Loucy (cell line): ENCODE results near the gene CTDSP1.

Experiments
- H2AFZ ChIP-seq: fragments of 200-600 bp; sonication (generic); 2 replicates; pipeline ENCODE4 v1.6.0; 2016; ENCODE audit warnings: antibody characterized with exemption, mild to moderate bottlenecking, low read length, moderate library complexity
- H3F3A ChIP-seq: fragments of 200-600 bp; 2 replicates; pipeline ENCODE4 v1.6.0; 2016; ENCODE audit warnings: antibody characterized with exemption, low read depth, mild to moderate bottlenecking
- H3K27me3 ChIP-seq: fragments of 200-600 bp; sonication (generic); 2 replicates; pipeline ENCODE4 v1.6.1; 2014; ENCODE audit warnings: low read length, mild to moderate bottlenecking; ENCODE audit not compliant: insufficient read depth, poor library complexity, severe bottlenecking
- H3K36me3 ChIP-seq: fragments of 200-600 bp; sonication (generic); 2 replicates; pipeline ENCODE4 v1.6.1; 2016; ENCODE audit warnings: low read length; ENCODE audit not compliant: insufficient read depth
- H3K4me1 ChIP-seq: fragments of 200-600 bp; sonication (generic); 2 replicates; pipeline ENCODE4 v1.5.1; 2014; ENCODE audit warnings: low read length, mild to moderate bottlenecking; ENCODE audit not compliant: insufficient read depth, poor library complexity, severe bottlenecking
- H3K4me2 ChIP-seq: fragments of 200-600 bp; sonication (generic); 2 replicates; pipeline ENCODE4 v1.6.0; 2014; ENCODE audit warnings: antibody characterized with exemption, low read length, low read depth, mild to moderate bottlenecking; ENCODE audit not compliant: poor library complexity, severe bottlenecking
- H3K4me3 ChIP-seq: fragments of 200-600 bp; sonication (generic); 2 replicates; pipeline ENCODE4 v1.5.1; 2014; ENCODE audit warnings: low read length, mild to moderate bottlenecking, mixed read lengths; ENCODE audit not compliant: poor library complexity, severe bottlenecking
- H3K79me2 ChIP-seq: fragments of 200-600 bp; sonication (generic); 2 replicates; pipeline ENCODE4 v1.6.1; 2014; ENCODE audit warnings: low read length; ENCODE audit not compliant: insufficient read depth
- H3K9ac ChIP-seq: fragments of 200-600 bp; sonication (generic); 2 replicates; pipeline ENCODE4 v1.6.0; 2014; ENCODE audit warnings: mild to moderate bottlenecking, low read depth, low read length, moderate library complexity; ENCODE audit not compliant: poor library complexity, severe bottlenecking
- H3K9me2 ChIP-seq: fragments of 200-600 bp; sonication (generic); replicated peaks from 2 replicates; pipeline ENCODE4 v1.6.1; 2016; ENCODE audit warnings: low read depth, low read length, mixed read lengths
- H3K9me3 ChIP-seq: fragments of 200-600 bp; sonication (generic); 2 replicates; pipeline ENCODE4 v1.6.1; 2014; ENCODE audit warnings: mild to moderate bottlenecking, antibody characterized with exemption, low read length, low read depth; ENCODE audit not compliant: insufficient read depth
- H4K20me1 ChIP-seq: fragments of 200-600 bp; sonication (generic); 2 replicates; pipeline ENCODE4 v1.6.0; 2014; ENCODE audit warnings: antibody characterized with exemption, low read length, mild to moderate bottlenecking; ENCODE audit not compliant: insufficient read depth, poor library complexity, severe bottlenecking
- EZH2phosphoT487 ChIP-seq: fragments of 200-600 bp; IDR thresholded peaks from 2 replicates; pipeline ENCODE4 v1.6.1; 2018; ENCODE audit warnings: antibody characterized with exemption, mild to moderate bottlenecking, moderate library complexity, borderline replicate concordance
- TF ChIP-seq, protein P1 (sequence below): fragments of 200-600 bp; sonication (generic); conservative IDR thresholded peaks from 2 replicates; pipeline ENCODE4 v1.5.1; 2014; ENCODE audit warnings: mild to moderate bottlenecking, antibody characterized with exemption, low read length

Gene CTDSP1

DNA sequence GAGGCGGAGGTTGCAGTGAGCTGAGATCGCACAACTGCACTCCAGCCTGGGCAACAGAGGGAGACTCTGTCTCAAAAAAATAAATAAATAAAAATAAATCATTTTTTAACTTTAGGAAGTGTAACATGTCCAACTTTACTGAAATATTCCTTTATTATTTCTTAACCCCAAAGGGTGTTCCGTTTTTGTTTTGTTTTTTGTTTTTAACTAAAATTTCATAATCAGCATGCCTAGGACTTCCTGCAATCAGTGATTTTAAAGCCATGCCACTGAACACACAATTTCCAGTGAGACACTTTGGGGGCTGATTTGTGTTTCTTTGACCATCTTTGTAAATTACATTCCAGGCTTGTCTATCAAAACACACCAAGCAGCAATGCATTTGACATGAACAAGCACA, 35.9 kb upstream of the CTDSP1 start:
- no peak overlapping the region for H3K4me2 ChIP-seq
- no peaks in the 10 kb centered on the region for H3K79me2 ChIP-seq

DNA sequence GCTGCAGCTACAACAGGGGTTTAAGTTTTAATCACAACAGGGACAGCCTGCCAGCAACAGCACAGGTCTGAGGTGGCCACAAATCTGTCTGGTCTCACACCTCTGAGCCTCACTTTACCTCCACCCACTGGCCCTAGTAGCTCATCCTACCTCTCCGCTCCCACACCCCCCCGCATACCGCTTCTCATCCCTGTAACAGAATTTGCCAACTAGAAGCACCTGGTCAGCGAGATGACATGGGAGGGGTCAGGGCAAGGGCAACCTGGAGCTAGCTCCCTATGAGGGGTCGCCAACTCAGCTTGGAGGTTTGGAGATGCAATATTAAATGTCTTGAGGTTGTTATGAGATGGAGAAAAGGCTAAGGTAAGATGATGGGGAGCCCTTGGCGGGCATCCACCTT, 35.5 kb upstream of the CTDSP1 start:
- TF ChIP-seq, protein P1, sequence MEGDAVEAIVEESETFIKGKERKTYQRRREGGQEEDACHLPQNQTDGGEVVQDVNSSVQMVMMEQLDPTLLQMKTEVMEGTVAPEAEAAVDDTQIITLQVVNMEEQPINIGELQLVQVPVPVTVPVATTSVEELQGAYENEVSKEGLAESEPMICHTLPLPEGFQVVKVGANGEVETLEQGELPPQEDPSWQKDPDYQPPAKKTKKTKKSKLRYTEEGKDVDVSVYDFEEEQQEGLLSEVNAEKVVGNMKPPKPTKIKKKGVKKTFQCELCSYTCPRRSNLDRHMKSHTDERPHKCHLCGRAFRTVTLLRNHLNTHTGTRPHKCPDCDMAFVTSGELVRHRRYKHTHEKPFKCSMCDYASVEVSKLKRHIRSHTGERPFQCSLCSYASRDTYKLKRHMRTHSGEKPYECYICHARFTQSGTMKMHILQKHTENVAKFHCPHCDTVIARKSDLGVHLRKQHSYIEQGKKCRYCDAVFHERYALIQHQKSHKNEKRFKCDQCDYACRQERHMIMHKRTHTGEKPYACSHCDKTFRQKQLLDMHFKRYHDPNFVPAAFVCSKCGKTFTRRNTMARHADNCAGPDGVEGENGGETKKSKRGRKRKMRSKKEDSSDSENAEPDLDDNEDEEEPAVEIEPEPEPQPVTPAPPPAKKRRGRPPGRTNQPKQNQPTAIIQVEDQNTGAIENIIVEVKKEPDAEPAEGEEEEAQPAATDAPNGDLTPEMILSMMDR, result no peak
- H3K9me3 ChIP-seq, result no peaks in the 10 kb centered on the region
- H3K4me3 ChIP-seq, result no peak overlapping the region
- H3K79me2 ChIP-seq, result no peaks in the 10 kb centered on the region
- no peaks in the 10 kb centered on the region for H4K20me1 ChIP-seq
- no peak overlapping the region for H3K4me2 ChIP-seq
- H3F3A ChIP-seq, result no peaks in the 10 kb centered on the region
- H3K36me3 ChIP-seq, result no peaks in the 10 kb centered on the region
- no peaks in the 10 kb centered on the region for H3K27me3 ChIP-seq
- no peak overlapping the region for H3K9ac ChIP-seq
- H2AFZ ChIP-seq, result no peak overlapping the region
- no peaks in the 10 kb centered on the region for H3K4me1 ChIP-seq
- no peaks in the 10 kb centered on the region for H3K9me2 ChIP-seq

More for the DNA sequence above, 35.9 kb upstream of the CTDSP1 start:
- TF ChIP-seq, protein P1, result no peak
- TF ChIP-seq EZH2phosphoT487, result no peak
- no peaks in the 10 kb centered on the region for H3K9me3 ChIP-seq
- H3K9ac ChIP-seq, result no peak overlapping the region
- H3K27me3 ChIP-seq, result no peaks in the 10 kb centered on the region
- no peaks in the 10 kb centered on the region for H4K20me1 ChIP-seq
- no peaks in the 10 kb centered on the region for H3K4me1 ChIP-seq
- no peaks in the 10 kb centered on the region for H3K9me2 ChIP-seq
- no peaks in the 10 kb centered on the region for H3F3A ChIP-seq
- H3K36me3 ChIP-seq, result no peaks in the 10 kb centered on the region
- no peak overlapping the region for H3K4me3 ChIP-seq
- H2AFZ ChIP-seq, result no peak overlapping the region

DNA sequence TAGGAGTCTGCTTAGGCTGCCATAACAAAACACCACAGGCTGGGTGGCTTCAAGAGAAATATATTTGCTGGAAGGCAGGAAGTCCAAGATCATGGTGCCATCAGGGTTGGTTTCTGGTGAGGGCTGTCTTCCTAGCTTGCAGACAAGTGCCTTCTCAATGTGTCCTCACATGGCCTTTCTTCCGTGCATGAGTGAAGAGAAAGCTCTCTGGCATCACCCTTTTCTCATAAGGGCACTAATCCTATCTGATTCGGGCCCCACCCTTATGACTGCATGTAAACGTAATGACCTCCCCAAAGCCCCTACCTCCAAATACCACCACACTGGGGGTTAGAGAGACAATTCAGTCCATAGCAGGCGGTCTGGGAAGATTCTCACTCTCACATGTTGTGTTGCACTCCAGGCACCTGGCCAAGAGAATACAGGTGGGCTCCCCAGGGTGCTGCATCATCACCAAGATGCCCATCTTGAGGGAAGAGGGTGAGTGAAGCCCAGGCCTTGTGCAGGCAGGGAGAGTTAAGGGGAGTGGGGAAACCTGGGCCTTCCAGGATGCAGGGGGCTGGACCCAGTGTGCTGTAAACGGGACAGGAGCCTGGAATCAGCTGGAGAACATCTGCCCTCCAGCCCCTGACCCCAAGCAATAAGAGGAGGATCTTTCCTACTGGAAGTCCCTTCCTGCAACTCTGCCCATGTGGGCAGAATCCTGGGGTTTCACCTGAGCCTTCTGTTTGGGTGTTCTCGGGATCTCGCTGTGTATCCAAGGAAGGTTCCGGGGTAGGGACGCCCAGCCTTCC, 32.9 kb upstream of the CTDSP1 start:
- H3K4me2 ChIP-seq, result peak overlapping the region; percentile 61
- no peak for TF ChIP-seq EZH2phosphoT487
- TF ChIP-seq, protein P1, result no peak
- peaks cover 6% of the 10 kb centered on the region for H3K4me1 ChIP-seq
- no peaks in the 10 kb centered on the region for H3K27me3 ChIP-seq
- H3K9me3 ChIP-seq, result no peaks in the 10 kb centered on the region
- H3K79me2 ChIP-seq, result no peaks in the 10 kb centered on the region
- no peaks in the 10 kb centered on the region for H3F3A ChIP-seq
- no peaks in the 10 kb centered on the region for H3K36me3 ChIP-seq
- peak overlapping the region; percentile 67 for H3K4me3 ChIP-seq
- H3K9ac ChIP-seq, result peak overlapping the region; percentile 64
- H4K20me1 ChIP-seq, result no peaks in the 10 kb centered on the region
- H3K9me2 ChIP-seq, result no peaks in the 10 kb centered on the region
- H2AFZ ChIP-seq, result no peak overlapping the region
